BLaER1 (cell line): ENCODE measurements around the gene CEACAM19.
"Not testable (repeated sequence)": the region's sequence is repeated elsewhere in the genome, so short reads cannot be mapped to it uniquely, and the experiment has no call there.

Source experiments
- H3K27ac ChIP-seq: shearing (Covaris generic); formaldehyde crosslinking; 2 replicates; pipeline ENCODE4 v1.8.1; 2022
- H3K27me3 ChIP-seq: shearing (Covaris generic); formaldehyde crosslinking; 2 replicates; pipeline ENCODE4 v1.8.1; 2022
- H3K36me3 ChIP-seq: shearing (Covaris generic); formaldehyde crosslinking; 2 replicates; pipeline ENCODE4 v1.8.1; 2022
- H3K4me1 ChIP-seq: shearing (Covaris generic); formaldehyde crosslinking; 2 replicates; pipeline ENCODE4 v1.8.1; 2022
- H3K4me2 ChIP-seq: shearing (Covaris generic); formaldehyde crosslinking; 2 replicates; pipeline ENCODE4 v1.8.1; 2022
- H3K4me3 ChIP-seq: shearing (Covaris generic); formaldehyde crosslinking; 2 replicates; pipeline ENCODE4 v1.8.1; 2022
- H3K9ac ChIP-seq: shearing (Covaris generic); formaldehyde crosslinking; 2 replicates; pipeline ENCODE4 v1.8.1; 2022
- H3K9me3 ChIP-seq: shearing (Covaris generic); formaldehyde crosslinking; 2 replicates; pipeline ENCODE4 v1.8.1; 2022
- H4K20me1 ChIP-seq: shearing (Covaris generic); formaldehyde crosslinking; 2 replicates; pipeline ENCODE4 v1.8.1; 2022
- Cebpa-rat ChIP-seq: shearing (Covaris generic); IDR thresholded peaks from 2 replicates; pipeline ENCODE4 v1.8.1; 2022

The CEACAM19 gene

DNA sequence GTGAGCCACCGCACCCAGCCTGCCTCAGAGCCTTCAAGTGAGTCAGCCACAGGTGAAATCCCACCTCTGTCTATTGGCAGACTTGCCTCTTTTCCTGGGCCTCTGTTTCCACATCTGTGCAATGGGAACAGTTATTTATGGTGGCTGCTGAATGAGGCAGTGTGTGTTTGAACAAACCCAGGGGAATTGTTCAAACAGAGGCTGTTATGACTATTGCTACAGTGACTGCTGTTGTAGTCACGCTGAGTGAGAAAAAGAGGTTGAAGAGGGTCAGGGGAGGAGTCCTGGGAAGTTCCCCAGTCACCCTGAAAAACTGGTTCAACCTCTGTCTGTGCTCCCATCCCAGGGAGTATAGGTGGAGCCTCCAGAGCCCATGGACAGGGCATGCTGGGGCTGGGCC lies at the start of gene CEACAM19:
TSS of gene CEACAM19 (plus strand) at position 83 of the 400 bp plus-strand sequence. CDS start 450 bp downstream, outside the sequence.
- H3K9ac ChIP-seq = no peak within 1 kb of the TSS
- peaks cover 3% of the 10 kb centered on the region; the same call in 1 of the 2 replicates for H3K4me1 ChIP-seq
- H3K4me2 ChIP-seq = no peak within 1 kb of the TSS
- peaks cover 6% of the 10 kb centered on the region; the same call in 1 of the 2 replicates for H3K9me3 ChIP-seq
- H3K27me3 ChIP-seq = no peaks in the 10 kb centered on the region
- no peak for TF ChIP-seq Cebpa-rat
- no peaks in the 10 kb centered on the region for H3K36me3 ChIP-seq
- H3K27ac ChIP-seq = no peak within 1 kb of the TSS
- no peak within 1 kb of the TSS for H3K4me3 ChIP-seq
- H4K20me1 ChIP-seq = no peaks in the 10 kb centered on the region

DNA sequence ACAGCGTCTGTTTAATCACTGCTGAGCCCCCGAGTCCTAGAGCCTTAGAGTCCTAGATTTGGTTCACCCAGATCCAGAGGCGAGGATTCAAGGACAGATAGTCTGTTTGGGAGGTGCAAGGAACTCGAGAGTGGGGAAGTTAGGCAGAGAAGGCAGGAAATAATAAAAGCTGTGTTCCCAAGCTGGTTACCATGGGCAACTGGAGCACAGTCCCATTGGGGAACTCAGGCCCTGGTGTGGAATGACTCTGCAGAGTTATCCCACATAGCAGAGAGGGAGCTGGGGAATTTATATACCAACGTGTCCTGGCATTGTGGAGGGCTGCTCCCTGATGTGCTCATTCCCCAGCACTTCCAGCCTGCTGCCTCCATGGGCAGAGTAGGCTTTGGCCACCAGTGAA lies 48.2 kb upstream of the CEACAM19 start:
- Histone ChIP-seq H3K9ac (no peak overlapping the region), H3K36me3 (no peaks in the 10 kb centered on the region), H3K9me3 (no peaks in the 10 kb centered on the region), H3K27ac (no peak overlapping the region), H3K4me1 (no peaks in the 10 kb centered on the region), H3K4me2 (no peak overlapping the region), H3K27me3 (no peaks in the 10 kb centered on the region), H3K4me3 (no peak overlapping the region), H4K20me1 (no peaks in the 10 kb centered on the region)
- no peak for TF ChIP-seq Cebpa-rat

- H4K20me1 ChIP-seq = no peaks in the 10 kb centered on the region
- TF ChIP-seq Cebpa-rat = no peak
- H3K9me3 ChIP-seq = no peaks in the 10 kb centered on the region
- H3K4me1 ChIP-seq = no peaks in the 10 kb centered on the region
- no peak overlapping the region for H3K27ac ChIP-seq
- H3K4me3 ChIP-seq = no peak overlapping the region
- H3K9ac ChIP-seq = no peak overlapping the region
- no peaks in the 10 kb centered on the region for H3K27me3 ChIP-seq
- H3K4me2 ChIP-seq = no peak overlapping the region
- H3K36me3 ChIP-seq = no peaks in the 10 kb centered on the region
Observed at GRCh38 chr19:44623626-44624025, 47.7 kb upstream of the CEACAM19 start.

DNA sequence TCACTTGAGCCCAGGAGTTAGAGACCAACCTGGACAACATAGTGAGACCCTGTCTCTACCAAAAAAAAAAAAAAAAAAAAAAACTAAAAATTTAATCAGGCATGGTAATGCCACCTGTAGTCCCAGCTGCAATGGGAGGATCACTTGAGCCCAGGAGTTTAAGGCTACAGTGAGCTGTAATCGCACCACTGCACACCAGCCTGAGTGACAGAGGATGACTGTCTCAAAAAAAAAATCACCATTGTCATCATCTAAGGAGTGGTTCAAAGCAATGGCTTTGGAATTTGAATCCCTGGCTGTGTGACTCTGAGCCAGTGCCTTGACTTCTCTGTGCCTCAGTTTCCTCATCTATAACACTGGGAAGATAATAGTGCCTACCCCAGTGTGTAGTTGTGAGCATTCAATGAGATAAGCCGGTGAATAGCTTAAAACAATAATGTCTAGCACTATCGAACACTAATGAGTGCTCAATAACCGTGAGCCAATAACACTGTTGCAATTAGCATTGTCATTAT lies 46.4 kb upstream of the CEACAM19 start:
- no peaks in the 10 kb centered on the region for H3K9me3 ChIP-seq
- TF ChIP-seq Cebpa-rat = no peak
- no peak overlapping the region for H3K27ac ChIP-seq
- no peaks in the 10 kb centered on the region for H4K20me1 ChIP-seq
- H3K27me3 ChIP-seq = no peaks in the 10 kb centered on the region
- H3K36me3 ChIP-seq = no peaks in the 10 kb centered on the region
- no peak overlapping the region for H3K4me2 ChIP-seq
- H3K4me1 ChIP-seq = no peaks in the 10 kb centered on the region
- no peak overlapping the region for H3K4me3 ChIP-seq
- no peak overlapping the region for H3K9ac ChIP-seq

GRCh38 chr19:44625637-44626036 lies 45.6 kb upstream of the CEACAM19 start:
- H3K27ac ChIP-seq, H3K36me3 ChIP-seq, H3K9me3 ChIP-seq, H3K4me2 ChIP-seq, H3K4me3 ChIP-seq, H3K4me1 ChIP-seq, H3K9ac ChIP-seq, H4K20me1 ChIP-seq, H3K27me3 ChIP-seq: not testable (repeated sequence)

GRCh38 chr19:44626048-44626624 lies 45.1 kb upstream of the CEACAM19 start:
- H3K4me1 ChIP-seq = no peaks in the 10 kb centered on the region
- no peak overlapping the region for H3K27ac ChIP-seq
- H4K20me1 ChIP-seq = no peaks in the 10 kb centered on the region
- no peaks in the 10 kb centered on the region for H3K27me3 ChIP-seq
- no peak overlapping the region for H3K4me3 ChIP-seq
- no peak overlapping the region for H3K9ac ChIP-seq
- no peaks in the 10 kb centered on the region for H3K9me3 ChIP-seq
- TF ChIP-seq Cebpa-rat = no peak
- H3K4me2 ChIP-seq = no peak overlapping the region
- no peaks in the 10 kb centered on the region for H3K36me3 ChIP-seq

DNA sequence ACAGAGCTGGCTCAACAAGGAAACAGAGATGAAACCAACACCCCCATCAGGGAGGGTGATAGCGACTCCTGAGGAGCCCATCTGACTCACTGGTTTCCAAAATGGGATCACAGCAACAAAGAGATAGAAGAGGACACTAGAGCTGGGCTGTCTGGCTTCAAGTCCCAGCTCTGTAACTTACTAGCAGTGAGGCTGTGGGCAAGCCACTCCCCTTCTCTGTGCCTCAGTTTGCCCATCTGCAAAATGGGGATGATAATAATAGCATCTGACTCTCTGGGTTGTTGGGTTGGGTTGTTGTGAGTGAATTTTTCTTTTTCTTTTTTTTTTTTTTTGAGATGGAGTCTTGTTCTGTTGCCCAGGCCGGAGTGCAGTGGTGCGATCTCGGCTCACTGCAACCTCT lies 43.7 kb upstream of the CEACAM19 start:
- TF ChIP-seq Cebpa-rat = no peak
- H3K4me3 ChIP-seq = no peak overlapping the region
- H3K36me3 ChIP-seq = no peaks in the 10 kb centered on the region
- H4K20me1 ChIP-seq = no peaks in the 10 kb centered on the region
- H3K4me2 ChIP-seq = no peak overlapping the region
- no peak overlapping the region for H3K9ac ChIP-seq
- no peaks in the 10 kb centered on the region for H3K9me3 ChIP-seq
- no peaks in the 10 kb centered on the region for H3K4me1 ChIP-seq
- H3K27me3 ChIP-seq = no peaks in the 10 kb centered on the region
- no peak overlapping the region for H3K27ac ChIP-seq

- H4K20me1 ChIP-seq = no peaks in the 10 kb centered on the region
- no peak overlapping the region for H3K27ac ChIP-seq
- no peak for TF ChIP-seq Cebpa-rat
- H3K4me2 ChIP-seq = no peak overlapping the region
- no peaks in the 10 kb centered on the region for H3K36me3 ChIP-seq
- H3K27me3 ChIP-seq = no peaks in the 10 kb centered on the region
- no peak overlapping the region for H3K4me3 ChIP-seq
- H3K4me1 ChIP-seq = no peaks in the 10 kb centered on the region
- no peak overlapping the region for H3K9ac ChIP-seq
- H3K9me3 ChIP-seq = no peaks in the 10 kb centered on the region
Observed at GRCh38 chr19:44628793-44629192, 42.5 kb upstream of the CEACAM19 start.

GRCh38 chr19:44631611-44632010 lies 39.7 kb upstream of the CEACAM19 start:
- H3K27ac ChIP-seq, H3K4me2 ChIP-seq, H3K4me1 ChIP-seq, H3K27me3 ChIP-seq, H3K36me3 ChIP-seq, H4K20me1 ChIP-seq, H3K4me3 ChIP-seq, H3K9me3 ChIP-seq, H3K9ac ChIP-seq: not testable (repeated sequence)

DNA sequence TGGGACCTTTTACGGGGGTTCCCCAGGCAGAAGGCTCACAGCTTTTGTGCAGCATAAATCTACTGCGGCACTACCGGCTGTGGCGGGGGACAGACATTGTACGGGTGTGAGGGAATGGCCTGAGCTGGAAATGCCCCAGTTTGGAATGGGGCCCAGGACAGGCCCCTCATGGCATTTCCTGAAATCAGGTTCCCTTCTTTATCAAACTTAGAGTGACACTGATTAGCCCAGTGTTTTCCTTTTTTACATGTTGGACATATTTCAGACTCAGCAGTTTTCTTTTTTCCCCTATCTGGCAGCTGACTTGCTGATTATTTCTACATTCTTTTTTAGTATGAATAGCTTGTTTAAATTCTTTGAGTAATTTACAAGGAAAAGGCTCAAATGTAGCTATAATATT lies 37.2 kb upstream of the CEACAM19 start:
- H3K4me2 ChIP-seq, H3K4me3 ChIP-seq, H3K36me3 ChIP-seq, H3K27me3 ChIP-seq, H3K27ac ChIP-seq, H3K4me1 ChIP-seq, H3K9me3 ChIP-seq, H4K20me1 ChIP-seq, H3K9ac ChIP-seq: not testable (repeated sequence)

DNA sequence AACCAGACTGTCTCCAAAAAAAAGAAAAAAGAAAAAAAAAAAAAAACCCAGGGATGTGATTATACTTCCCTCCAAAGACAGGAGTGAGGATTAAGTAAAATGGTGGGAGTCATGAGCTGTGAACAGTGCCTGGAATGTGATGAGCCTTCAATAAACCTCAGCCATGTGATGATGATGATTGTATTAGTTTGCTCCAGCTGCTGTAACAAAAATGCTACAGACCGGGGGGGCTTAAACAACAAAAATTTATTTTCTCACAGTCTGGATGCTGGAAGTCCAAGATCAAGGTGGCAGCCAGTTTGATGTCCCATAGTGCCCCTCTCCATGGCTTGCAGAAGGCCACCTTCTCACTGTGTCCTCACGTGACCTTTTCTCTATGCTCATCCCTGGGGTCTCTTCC lies 36.5 kb upstream of the CEACAM19 start:
- H3K9me3 ChIP-seq = no peaks in the 10 kb centered on the region
- no peaks in the 10 kb centered on the region for H3K36me3 ChIP-seq
- no peak overlapping the region for H3K27ac ChIP-seq
- H3K4me3 ChIP-seq = no peak overlapping the region
- no peaks in the 10 kb centered on the region for H4K20me1 ChIP-seq
- H3K4me1 ChIP-seq = no peaks in the 10 kb centered on the region
- no peak for TF ChIP-seq Cebpa-rat
- no peak overlapping the region for H3K4me2 ChIP-seq
- no peaks in the 10 kb centered on the region for H3K27me3 ChIP-seq
- no peak overlapping the region for H3K9ac ChIP-seq
